ENCODE data around the gene TEX10. TPM values are rescaled to one million over a fixed set of nuclear protein-coding genes. Genes with fewer than 3 reads are reported as not detected.

Gene TEX10
- total RNA-seq, 4 donors from 2014 or later: 10.4 to 16.4 (median 11.2) TPM

GRCh38 chr9:100294806-100295205, 57.9 kb downstream of the TEX10 start:
- H3K4me1 ChIP-seq: peaks cover 0 to 12% (median 9%) of the 10 kb centered on the region in 4 donors
- TF ChIP-seq EP300 (IDR thresholded peaks at IDR 0.05) (no peak), CTCF (IDR thresholded peaks at IDR 0.05) (no peak), POLR2A (IDR thresholded peaks at IDR 0.05; ENCODE audit: low read depth) (no peak), POLR2AphosphoS5 (IDR thresholded peaks at IDR 0.05) (no peak)
- H3K9me3 ChIP-seq: no peaks in the 10 kb centered on the region
- 88% methylated on average over 6 of the region's 6 CpGs for WGBS
- no peak overlapping the region for H3K27ac ChIP-seq (replicated peaks in 1 of 4)
- DNase-seq (ENCODE audit: extremely low spot score): no peak
- no peak overlapping the region for H3K4me3 ChIP-seq
- no peaks in the 10 kb centered on the region for H3K27me3 ChIP-seq
- intact Hi-C loops (cut with DNase I): no loop called here
- H3K36me3 ChIP-seq: peaks cover 8 to 98% (median 81%) of the 10 kb centered on the region in 4 donors

GRCh38 chr9:100294341-100294740, 58.4 kb downstream of the TEX10 start:
- intact Hi-C loops (cut with DNase I): no loop called here
- H3K4me1 ChIP-seq: peaks cover 0 to 12% (median 9%) of the 10 kb centered on the region in 4 donors
- no peak for TF ChIP-seq EP300 (IDR thresholded peaks at IDR 0.05)
- no peak for TF ChIP-seq POLR2A (IDR thresholded peaks at IDR 0.05; ENCODE audit: low read depth)
- TF ChIP-seq CTCF (IDR thresholded peaks at IDR 0.05): no peak
- no peak for TF ChIP-seq POLR2AphosphoS5 (IDR thresholded peaks at IDR 0.05)
- no peaks in the 10 kb centered on the region for H3K9me3 ChIP-seq
- DNase-seq (ENCODE audit: extremely low spot score): no peak
- no peaks in the 10 kb centered on the region for H3K27me3 ChIP-seq
- H3K4me3 ChIP-seq: no peak overlapping the region
- 83% methylated on average over 3 of the region's 3 CpGs for WGBS
- no peak overlapping the region for H3K27ac ChIP-seq (replicated peaks in 1 of 4)
- H3K36me3 ChIP-seq: peaks cover 8 to 98% (median 79%) of the 10 kb centered on the region in 4 donors

GRCh38 chr9:100292414-100292813, 60.3 kb downstream of the TEX10 start:
- DNase-seq (ENCODE audit: extremely low spot score): no peak
- TF ChIP-seq CTCF (IDR thresholded peaks at IDR 0.05) (no peak), EP300 (IDR thresholded peaks at IDR 0.05) (no peak), POLR2A (IDR thresholded peaks at IDR 0.05; ENCODE audit: low read depth) (no peak), POLR2AphosphoS5 (IDR thresholded peaks at IDR 0.05) (no peak)
- Histone ChIP-seq H3K4me3 (no peak overlapping the region), H3K27me3 (no peaks in the 10 kb centered on the region), H3K27ac (replicated peaks in 1 of 4) (no peak overlapping the region), H3K9me3 (peaks cover 0 to 5% (median 0%) of the 10 kb centered on the region in 4 donors), H3K4me1 (peaks cover 0 to 5% (median 0%) of the 10 kb centered on the region in 4 donors), H3K36me3 (peaks cover 12 to 100% (median 74%) of the 10 kb centered on the region in 4 donors)
- WGBS: 99% methylated on average over 13 of the region's 13 CpGs
- intact Hi-C loops (cut with DNase I): no loop called here

- WGBS: 100% methylated on average over 4 of the region's 4 CpGs
- peaks cover 20 to 100% (median 72%) of the 10 kb centered on the region in 4 donors for H3K36me3 ChIP-seq
These were observed 62.0 kb downstream of the TEX10 start for GRCh38 chr9:100290714-100291113.

More at GRCh38 chr9:100290714-100291113, 62.0 kb downstream of the TEX10 start:
- no peaks in the 10 kb centered on the region for H3K27me3 ChIP-seq
- peaks cover 0 to 5% (median under 1%) of the 10 kb centered on the region in 4 donors for H3K9me3 ChIP-seq
- DNase-seq (ENCODE audit: extremely low spot score): no peak
- no peak overlapping the region for H3K4me3 ChIP-seq
- no peak for TF ChIP-seq POLR2AphosphoS5 (IDR thresholded peaks at IDR 0.05)
- TF ChIP-seq EP300 (IDR thresholded peaks at IDR 0.05): no peak
- TF ChIP-seq CTCF (IDR thresholded peaks at IDR 0.05): no peak
- no peak for TF ChIP-seq POLR2A (IDR thresholded peaks at IDR 0.05; ENCODE audit: low read depth)
- intact Hi-C loops (cut with DNase I): no loop called here
- H3K27ac ChIP-seq (replicated peaks in 1 of 4): no peak overlapping the region
- peaks cover 0 to 5% (median 0%) of the 10 kb centered on the region in 4 donors for H3K4me1 ChIP-seq
